Esophagus squamous epithelium (tissue), 5 donors: Measurements from ENCODE around the gene ISCA1. TPM values are rescaled to one million over a fixed set of nuclear protein-coding genes. Genes with fewer than 3 reads are reported as not detected.

Experiments used
- DNase-seq: peaks from one replicate; lab custom pipeline; 2025; lab: John Stamatoyannopoulos, UW
- H3K27ac ChIP-seq, 4 donors: fragments of 200-600 bp; sonication (generic); one replicate each; pipeline ENCODE4 v1.5.1; 2016 to 2019; ENCODE audit warnings: mild to moderate bottlenecking in 1 of 4
- H3K27me3 ChIP-seq, 4 donors: fragments of 200-600 bp; sonication (generic); 1 replicate in 3 of 4; 2 replicates in 1 of 4; pipeline versions ENCODE4 v1.5.1 to v1.6.0; 2017 to 2021; ENCODE audit warnings: antibody characterized with exemption in 1 of 4
- H3K36me3 ChIP-seq, 3 donors: fragments of 200-600 bp; sonication (generic); one replicate each; pipeline ENCODE4 v1.5.1; 2016 to 2019
- H3K4me1 ChIP-seq, 3 donors: fragments of 200-600 bp; sonication (generic); one replicate each; pipeline ENCODE4 v1.5.1; 2017 to 2019
- H3K4me3 ChIP-seq, 4 donors: fragments of 200-600 bp; sonication (generic); 1 replicate in 3 of 4; 2 replicates in 1 of 4; pipeline ENCODE4 v1.5.1; 2016 to 2019; ENCODE audit warnings: mild to moderate bottlenecking in 2 of 4, moderate library complexity in 1 of 4
- H3K9me3 ChIP-seq, 3 donors: fragments of 200-600 bp; sonication (generic); one replicate each; pipeline ENCODE4 v1.5.1; 2016 to 2019
- POLR2A ChIP-seq, 4 donors: fragments of 450-650 bp; IDR thresholded peaks; one replicate each; pipeline ENCODE4 v1.6.1; 2017; ENCODE audit warnings: antibody characterized with exemption in 4 of 4, mild to moderate bottlenecking in 4 of 4, moderate library complexity in 3 of 4
- WGBS, 2 donors: methylation state at CpG; one replicate each; pipeline ENCODE4 v1.1.5; 2018; 5-methylcytosine and 5-hydroxymethylcytosine counted together
- intact Hi-C: fragments of 100-400 bp; cut with DNase I; formaldehyde crosslinking; loops from one replicate; pipeline ENCODE4 v1.15.0; 2022
- total RNA-seq, 4 donors: library from RNA; depleted of rRNA; stranded (reverse); fragments of >200 nt; gene quantifications; one replicate each; pipeline ENCODE4 v1.1.0, GENCODE V29; 2016
- TF ChIP-seq, protein P1 (sequence below), 6 experiments: fragments of 450-650 bp in 4 of 6; fragments of 200-600 bp in 2 of 6; sonication (generic) in 2 of 6; IDR thresholded peaks; one replicate each; pipeline ENCODE4 v1.5.1; 2016 to 2019; ENCODE audit warnings: antibody characterized with exemption in 6 of 6, mild to moderate bottlenecking in 4 of 6, moderate library complexity in 4 of 6
- donor health status: DM: yes; HTN: yes; CAD: no.

The ISCA1 gene
- total RNA-seq, 4 donors from 2014 or later, result 9.7 to 31.9 (median 24.7) TPM

DNA sequence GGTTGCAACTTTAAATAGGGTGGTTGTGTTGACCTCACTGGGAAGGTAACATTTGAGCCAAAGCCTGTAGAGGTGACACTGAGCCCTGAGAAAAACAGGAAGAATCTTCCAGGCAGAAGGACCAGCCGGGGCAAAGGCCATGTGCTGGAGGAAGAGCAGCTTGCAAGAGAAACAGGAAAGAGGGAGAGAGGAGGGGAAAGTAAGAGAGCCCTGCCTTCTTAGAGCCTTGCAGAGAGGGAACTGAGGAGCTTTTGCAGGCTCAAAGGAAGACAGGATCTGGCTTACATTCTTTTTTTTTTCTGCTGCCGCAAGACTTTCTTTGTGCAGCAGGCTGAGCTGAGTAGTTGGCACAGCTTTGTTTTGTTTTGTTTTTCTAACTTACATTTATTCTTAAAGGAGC lies 40.3 kb downstream of the ISCA1 start:
- Histone ChIP-seq H3K27me3 (no peaks in the 10 kb centered on the region), H3K4me3 (no peak overlapping the region), H3K4me1 (no peaks in the 10 kb centered on the region), H3K27ac (no peak overlapping the region), H3K36me3 (no peaks in the 10 kb centered on the region), H3K9me3 (no peaks in the 10 kb centered on the region)
- no peak for TF ChIP-seq POLR2A (IDR thresholded peaks at IDR 0.05)
- TF ChIP-seq, protein P1, sequence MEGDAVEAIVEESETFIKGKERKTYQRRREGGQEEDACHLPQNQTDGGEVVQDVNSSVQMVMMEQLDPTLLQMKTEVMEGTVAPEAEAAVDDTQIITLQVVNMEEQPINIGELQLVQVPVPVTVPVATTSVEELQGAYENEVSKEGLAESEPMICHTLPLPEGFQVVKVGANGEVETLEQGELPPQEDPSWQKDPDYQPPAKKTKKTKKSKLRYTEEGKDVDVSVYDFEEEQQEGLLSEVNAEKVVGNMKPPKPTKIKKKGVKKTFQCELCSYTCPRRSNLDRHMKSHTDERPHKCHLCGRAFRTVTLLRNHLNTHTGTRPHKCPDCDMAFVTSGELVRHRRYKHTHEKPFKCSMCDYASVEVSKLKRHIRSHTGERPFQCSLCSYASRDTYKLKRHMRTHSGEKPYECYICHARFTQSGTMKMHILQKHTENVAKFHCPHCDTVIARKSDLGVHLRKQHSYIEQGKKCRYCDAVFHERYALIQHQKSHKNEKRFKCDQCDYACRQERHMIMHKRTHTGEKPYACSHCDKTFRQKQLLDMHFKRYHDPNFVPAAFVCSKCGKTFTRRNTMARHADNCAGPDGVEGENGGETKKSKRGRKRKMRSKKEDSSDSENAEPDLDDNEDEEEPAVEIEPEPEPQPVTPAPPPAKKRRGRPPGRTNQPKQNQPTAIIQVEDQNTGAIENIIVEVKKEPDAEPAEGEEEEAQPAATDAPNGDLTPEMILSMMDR (IDR thresholded peaks at IDR 0.05), result no peak
- 38 to 44% methylated on average over 2 of the region's 2 CpGs for WGBS, 2 donors
- intact Hi-C loops, result no loop called here
- no peak for DNase-seq

DNA sequence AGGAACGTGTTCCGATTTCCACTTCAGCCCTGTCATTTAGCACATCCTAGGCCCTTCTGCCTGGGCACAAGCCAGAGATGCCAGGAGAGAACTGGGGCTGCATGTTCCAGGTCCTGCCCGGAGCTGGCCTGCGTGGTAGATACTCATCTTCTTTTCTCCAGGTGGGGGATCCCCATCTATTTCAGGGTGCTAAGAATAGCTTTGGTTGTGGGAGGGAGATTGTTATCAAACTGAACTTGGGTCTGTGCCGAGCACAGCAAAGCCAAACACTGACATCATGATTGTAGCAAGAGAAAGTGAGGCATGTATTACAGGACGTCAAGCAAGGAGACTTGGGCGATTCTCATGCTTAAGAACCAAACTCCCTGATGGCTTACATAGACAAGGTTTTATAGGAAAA lies 41.1 kb downstream of the ISCA1 start:
- DNase-seq, result no peak
- WGBS, 2 donors, result 74 to 88% methylated on average over 5 to 7 of the region's 7 CpGs
- no peaks in the 10 kb centered on the region for H3K27me3 ChIP-seq
- H3K9me3 ChIP-seq, result no peaks in the 10 kb centered on the region
- no peak overlapping the region for H3K4me3 ChIP-seq
- no peaks in the 10 kb centered on the region for H3K36me3 ChIP-seq
- intact Hi-C loops, result no loop called here
- H3K4me1 ChIP-seq, result no peaks in the 10 kb centered on the region
- TF ChIP-seq, protein P1 (IDR thresholded peaks at IDR 0.05), result no peak
- no peak for TF ChIP-seq POLR2A (IDR thresholded peaks at IDR 0.05)
- H3K27ac ChIP-seq, result no peak overlapping the region

DNA sequence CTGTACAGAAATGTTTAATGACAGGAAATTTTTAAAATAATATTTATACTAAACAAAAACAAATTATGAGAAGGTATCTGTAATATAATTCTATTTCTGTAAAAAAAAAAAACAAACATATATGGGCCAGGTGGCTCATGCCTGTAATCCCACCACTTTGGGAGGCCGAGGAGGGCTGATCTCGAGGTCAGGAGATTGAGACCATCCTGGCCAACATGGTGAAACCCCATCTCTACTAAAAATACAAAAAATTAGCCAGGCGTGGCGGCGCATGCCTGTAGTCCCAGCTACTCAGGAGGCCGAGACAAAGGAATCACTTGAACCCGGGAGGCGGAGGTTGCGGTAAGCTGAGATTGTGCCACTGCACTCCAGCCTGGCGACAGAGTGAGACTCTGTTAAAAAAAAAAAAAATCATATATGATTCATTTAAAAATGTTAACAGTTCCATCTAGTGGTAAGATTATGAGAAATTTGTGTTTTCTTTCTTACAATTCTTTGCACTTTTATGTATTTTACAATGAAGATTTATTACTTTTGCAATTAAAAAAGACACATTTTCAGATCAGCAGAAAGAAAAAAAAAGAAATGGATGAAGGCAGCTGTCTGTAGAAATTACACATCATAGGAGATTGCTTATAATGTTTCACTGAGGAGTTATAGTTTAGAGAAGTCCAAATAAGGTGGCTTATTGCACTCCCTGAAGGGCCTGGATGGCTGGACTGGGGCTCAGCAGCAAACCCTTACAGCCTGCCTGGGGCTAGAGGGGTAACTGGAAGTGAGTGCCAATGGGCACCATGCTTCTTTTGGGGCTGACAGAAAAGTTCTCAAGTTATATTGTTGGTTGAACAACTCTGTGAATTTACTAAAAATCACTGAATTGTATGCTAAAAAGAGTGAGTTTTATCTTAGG lies 43.2 kb downstream of the ISCA1 start:
- Histone ChIP-seq H3K36me3 (no peaks in the 10 kb centered on the region), H3K4me1 (no peaks in the 10 kb centered on the region), H3K9me3 (no peaks in the 10 kb centered on the region), H3K4me3 (no peak overlapping the region), H3K27ac (no peak overlapping the region), H3K27me3 (no peaks in the 10 kb centered on the region)
- no peak for TF ChIP-seq POLR2A (IDR thresholded peaks at IDR 0.05)
- TF ChIP-seq, protein P1 (IDR thresholded peaks at IDR 0.05), result no peak
- 59 to 69% methylated on average over 10 of the region's 10 CpGs for whole genome bisulfite sequencing, 2 donors
- DNase-seq, result no peak
- intact Hi-C loops, result no loop called here

DNA sequence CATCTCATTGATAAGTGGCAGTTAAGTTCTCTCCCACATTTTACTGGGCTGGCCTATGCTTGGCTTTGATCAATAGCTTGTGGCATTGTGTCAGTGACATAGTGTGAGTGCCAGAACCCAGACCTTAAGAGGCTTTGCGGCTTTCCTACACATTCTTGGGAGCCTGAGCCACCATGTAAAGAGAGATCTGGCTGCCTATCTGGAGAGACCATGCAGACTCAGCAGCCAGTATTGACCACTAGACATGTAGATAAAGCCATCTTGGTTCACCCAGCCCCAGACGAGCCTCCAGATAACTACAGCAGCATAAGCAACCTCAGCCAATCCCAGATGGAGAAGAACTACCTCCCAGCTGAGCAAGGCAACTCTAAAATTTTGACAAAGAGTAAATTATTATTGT lies 51.5 kb downstream of the ISCA1 start:
- H3K36me3 ChIP-seq, result no peaks in the 10 kb centered on the region
- intact Hi-C loops, result no loop called here
- no peaks in the 10 kb centered on the region for H3K9me3 ChIP-seq
- H3K4me3 ChIP-seq, result no peak overlapping the region
- H3K27ac ChIP-seq, result no peak overlapping the region
- H3K27me3 ChIP-seq, result no peaks in the 10 kb centered on the region
- TF ChIP-seq POLR2A (IDR thresholded peaks at IDR 0.05), result no peak
- TF ChIP-seq, protein P1 (IDR thresholded peaks at IDR 0.05), result no peak
- no peaks in the 10 kb centered on the region for H3K4me1 ChIP-seq
- WGBS, 2 donors, result 75 to 89% methylated on average over 2 of the region's 2 CpGs
- no peak for DNase-seq

DNA sequence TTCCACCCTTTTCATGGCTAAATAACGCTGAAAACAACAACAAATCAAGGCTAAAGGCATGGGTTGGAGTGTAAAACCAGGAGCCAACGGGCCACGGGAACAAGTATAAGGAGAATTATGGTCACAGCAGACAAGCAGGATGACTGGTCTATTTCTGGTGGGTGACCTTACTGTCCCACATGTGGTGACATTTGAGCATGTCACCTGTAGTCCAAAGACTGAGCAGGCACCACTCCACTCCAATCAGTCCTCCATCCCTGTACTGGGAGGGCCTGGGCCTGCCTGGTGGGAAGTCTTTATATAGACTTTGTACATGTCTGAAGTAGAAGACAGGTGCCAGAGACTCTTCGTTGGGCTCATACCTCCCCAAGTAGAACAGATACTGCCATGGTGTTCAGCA lies 59.7 kb downstream of the ISCA1 start:
- no peak overlapping the region for H3K4me3 ChIP-seq
- intact Hi-C loops, result no loop called here
- DNase-seq, result no peak
- WGBS, 2 donors, result 66 to 79% methylated on average over 4 of the region's 4 CpGs
- H3K4me1 ChIP-seq, result no peaks in the 10 kb centered on the region
- H3K27me3 ChIP-seq, result no peaks in the 10 kb centered on the region
- no peaks in the 10 kb centered on the region for H3K9me3 ChIP-seq
- H3K36me3 ChIP-seq, result no peaks in the 10 kb centered on the region
- H3K27ac ChIP-seq, result no peak overlapping the region
- TF ChIP-seq, protein P1 (IDR thresholded peaks at IDR 0.05), result no peak
- TF ChIP-seq POLR2A (IDR thresholded peaks at IDR 0.05), result no peak
